Colonic mucosa (tissue), 4 donors: ENCODE measurements around the gene CISD3. TPM values are rescaled to one million over a fixed set of nuclear protein-coding genes. Genes with fewer than 3 reads are reported as not detected.

ENCODE experiments used
- DNase-seq: peaks from one replicate; pipeline ENCODE4 v3.0.0-alpha.2; 2020
- H3K27ac ChIP-seq: fragments of 200-600 bp; one replicate; pipeline ENCODE4 v1.8.0; 2021
- H3K27me3 ChIP-seq: fragments of 200-600 bp; one replicate; pipeline ENCODE4 v1.8.0; 2021
- H3K36me3 ChIP-seq: fragments of 200-600 bp; one replicate; pipeline ENCODE4 v1.8.0; 2021
- H3K4me1 ChIP-seq: fragments of 200-600 bp; one replicate; pipeline ENCODE4 v1.8.0; 2021; ENCODE audit warnings: mild to moderate bottlenecking
- H3K4me3 ChIP-seq: fragments of 200-600 bp; one replicate; pipeline ENCODE4 v1.8.0; 2021
- H3K9ac ChIP-seq, 2 donors: one replicate each; pipeline ENCODE4 v1.7.0; 2013; ENCODE audit warnings: control low read depth in 2 of 2, low read depth in 2 of 2, low read length in 2 of 2
- H3K9me3 ChIP-seq: fragments of 200-600 bp; one replicate; pipeline ENCODE4 v1.8.0; 2021
- intact Hi-C: fragments of 100-400 bp; cut with DNase I; formaldehyde crosslinking; loops from one replicate; pipeline ENCODE4 v1.14.1; 2022
- total RNA-seq, 2 donors: library from RNA; stranded (reverse); fragmentation: NEBNext Ultra II Directional in 1 of 2; extraction: Animal tissue kit (Norgen Biotek cat#: 25700) in 1 of 2; gene quantifications; one replicate each; pipeline ENCODE4 v1.2.1, GENCODE V29; 2021
- TF ChIP-seq, protein P1 (sequence below): fragments of 200-600 bp; IDR thresholded peaks from one replicate; pipeline ENCODE4 v1.8.0; 2022; ENCODE audit warnings: antibody characterized with exemption, mild to moderate bottlenecking
- donor health status: healthy.
- donor health status: DM: no; HTN: no; CAD: no.
- donor health status: DM: no; HTN: no; CAD: no.

The CISD3 gene
- total RNA-seq, 2 donors from 2014 or later = 82.2 to 152 TPM

DNA sequence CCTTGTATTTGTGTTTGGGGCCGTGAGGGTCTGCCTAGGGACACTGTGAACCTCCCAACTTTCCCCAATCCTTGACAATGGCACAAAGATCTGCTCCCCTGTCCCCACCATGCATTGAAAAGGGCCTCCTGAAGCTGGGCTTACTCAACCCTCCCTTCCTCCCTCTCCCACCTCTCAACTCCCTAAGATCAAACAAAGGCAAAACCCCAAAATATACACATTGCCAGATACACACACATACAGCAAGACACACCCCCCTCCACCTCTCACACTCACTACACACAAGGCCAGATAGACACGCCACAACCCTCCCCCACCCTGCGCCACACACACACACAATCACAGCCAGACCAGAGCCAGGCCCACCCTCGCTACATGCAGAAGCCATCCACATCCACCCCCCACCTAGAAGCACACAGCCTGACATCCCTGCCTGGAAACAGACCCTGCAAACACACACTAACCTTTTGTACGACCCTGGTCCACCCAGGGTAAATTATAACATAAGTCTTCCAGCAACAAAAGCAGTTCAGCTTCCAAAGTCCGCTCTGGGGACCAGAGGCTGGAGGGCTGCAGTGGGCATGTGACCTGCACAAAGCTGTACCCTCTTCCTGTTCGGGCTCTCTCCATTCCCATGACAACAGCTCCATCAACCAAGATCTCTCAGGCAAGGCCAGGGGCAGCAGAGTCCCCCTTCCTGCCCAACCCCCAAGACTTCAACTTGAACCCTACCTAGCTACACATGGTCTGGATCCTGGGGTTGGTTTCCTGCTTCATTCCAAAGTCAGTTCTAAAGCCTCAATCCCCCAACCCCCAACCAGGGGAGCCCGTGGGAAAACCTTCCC is 16.1 kb downstream of the CISD3 start:
- intact Hi-C loops = no loop called here
- peak overlapping the region; percentile 27 to 87 for H3K9ac ChIP-seq
- H3K9me3 ChIP-seq = no peaks in the 10 kb centered on the region
- TF ChIP-seq, protein P1, sequence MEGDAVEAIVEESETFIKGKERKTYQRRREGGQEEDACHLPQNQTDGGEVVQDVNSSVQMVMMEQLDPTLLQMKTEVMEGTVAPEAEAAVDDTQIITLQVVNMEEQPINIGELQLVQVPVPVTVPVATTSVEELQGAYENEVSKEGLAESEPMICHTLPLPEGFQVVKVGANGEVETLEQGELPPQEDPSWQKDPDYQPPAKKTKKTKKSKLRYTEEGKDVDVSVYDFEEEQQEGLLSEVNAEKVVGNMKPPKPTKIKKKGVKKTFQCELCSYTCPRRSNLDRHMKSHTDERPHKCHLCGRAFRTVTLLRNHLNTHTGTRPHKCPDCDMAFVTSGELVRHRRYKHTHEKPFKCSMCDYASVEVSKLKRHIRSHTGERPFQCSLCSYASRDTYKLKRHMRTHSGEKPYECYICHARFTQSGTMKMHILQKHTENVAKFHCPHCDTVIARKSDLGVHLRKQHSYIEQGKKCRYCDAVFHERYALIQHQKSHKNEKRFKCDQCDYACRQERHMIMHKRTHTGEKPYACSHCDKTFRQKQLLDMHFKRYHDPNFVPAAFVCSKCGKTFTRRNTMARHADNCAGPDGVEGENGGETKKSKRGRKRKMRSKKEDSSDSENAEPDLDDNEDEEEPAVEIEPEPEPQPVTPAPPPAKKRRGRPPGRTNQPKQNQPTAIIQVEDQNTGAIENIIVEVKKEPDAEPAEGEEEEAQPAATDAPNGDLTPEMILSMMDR = no peak
- no peaks in the 10 kb centered on the region for H3K36me3 ChIP-seq
- no peaks in the 10 kb centered on the region for H3K27me3 ChIP-seq
- H3K4me1 ChIP-seq = peaks cover 28% of the 10 kb centered on the region
- peak overlapping the region; percentile 80 for H3K4me3 ChIP-seq
- no peak overlapping the region for H3K27ac ChIP-seq
- peak; percentile 29 for DNase-seq

DNA sequence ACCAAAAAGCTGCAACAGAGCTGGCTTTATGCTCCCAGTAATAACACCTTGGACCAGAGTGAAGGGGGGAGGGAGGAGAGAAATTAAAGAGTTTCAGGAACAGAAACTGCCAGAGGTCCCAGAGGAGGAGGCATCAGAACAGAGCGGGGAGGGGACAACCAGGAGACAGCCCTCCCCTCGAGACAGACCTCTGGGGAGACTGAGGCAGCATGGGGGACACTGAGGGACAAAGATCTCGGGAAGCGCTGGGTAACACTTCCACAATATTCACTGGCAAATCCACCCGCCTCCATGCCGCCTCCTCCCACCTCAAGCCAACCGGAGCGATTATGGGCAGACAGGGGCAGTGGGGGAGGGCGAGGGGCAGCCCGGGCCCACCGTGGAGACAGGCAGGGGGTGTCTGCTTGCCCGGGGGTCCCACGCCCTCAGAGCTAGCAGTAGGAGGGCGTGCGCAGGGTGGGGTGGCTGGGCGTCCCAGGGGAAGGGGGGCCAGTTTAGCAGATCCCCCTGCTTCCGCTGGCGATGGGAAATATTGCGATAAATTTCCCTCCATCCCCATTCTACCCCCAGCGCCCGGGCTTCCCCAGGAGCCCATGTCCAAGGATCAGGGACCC is 16.8 kb downstream of the CISD3 start:
- H3K9ac ChIP-seq = peak overlapping the region; percentile 87 to 89
- H3K4me1 ChIP-seq = peaks cover 20% of the 10 kb centered on the region
- H3K27me3 ChIP-seq = no peaks in the 10 kb centered on the region
- H3K27ac ChIP-seq = peak overlapping the region; percentile 86
- no peaks in the 10 kb centered on the region for H3K9me3 ChIP-seq
- TF ChIP-seq, protein P1 = no peak
- intact Hi-C loops = no loop called here
- H3K4me3 ChIP-seq = peak overlapping the region; percentile 80
- DNase-seq = peak; percentile 40
- no peaks in the 10 kb centered on the region for H3K36me3 ChIP-seq

DNA sequence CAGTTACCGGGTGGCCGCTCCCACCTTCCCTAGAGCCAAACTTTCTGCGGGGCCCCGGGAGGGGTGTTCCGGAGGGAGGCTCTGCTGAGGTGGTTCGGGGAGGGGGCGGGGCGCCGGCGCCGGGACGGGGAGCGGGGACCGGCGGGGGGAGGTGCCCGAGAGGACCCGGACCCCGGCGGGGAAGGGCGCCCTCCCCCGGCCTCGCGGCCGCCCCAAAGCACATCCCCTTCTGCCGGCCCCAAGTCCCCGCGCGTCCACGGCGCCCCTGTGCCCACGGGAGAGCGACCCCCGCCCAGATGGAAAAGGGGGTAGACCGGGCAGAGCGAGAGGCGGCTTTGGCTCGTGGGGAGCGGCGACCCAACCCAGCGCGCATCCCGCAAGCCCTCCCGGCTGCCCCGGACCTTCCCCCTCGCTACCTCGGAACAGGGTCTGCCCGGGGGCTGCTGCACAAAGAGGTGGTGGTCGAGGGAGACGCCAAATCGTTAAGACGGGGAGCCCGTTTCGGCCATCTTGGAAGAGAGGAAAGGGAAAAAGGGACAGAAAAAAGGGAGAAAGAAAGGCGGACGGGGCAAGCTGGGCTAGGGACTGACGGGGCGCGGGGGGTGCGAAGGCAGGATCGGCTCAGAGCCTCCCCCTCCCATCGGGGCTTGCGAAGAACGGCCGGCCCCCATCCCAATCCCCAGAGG is 17.5 kb downstream of the CISD3 start:
- Histone ChIP-seq H3K27me3 (no peaks in the 10 kb centered on the region), H3K9ac (peak overlapping the region; percentile 87 to 89), H3K9me3 (no peaks in the 10 kb centered on the region), H3K4me3 (peak overlapping the region; percentile 80), H3K36me3 (no peaks in the 10 kb centered on the region), H3K27ac (peak overlapping the region; percentile 86), H3K4me1 (peaks cover 14% of the 10 kb centered on the region)
- peak; percentile 71 for DNase-seq
- TF ChIP-seq, protein P1 = no peak
- intact Hi-C loops = no loop called here

DNA sequence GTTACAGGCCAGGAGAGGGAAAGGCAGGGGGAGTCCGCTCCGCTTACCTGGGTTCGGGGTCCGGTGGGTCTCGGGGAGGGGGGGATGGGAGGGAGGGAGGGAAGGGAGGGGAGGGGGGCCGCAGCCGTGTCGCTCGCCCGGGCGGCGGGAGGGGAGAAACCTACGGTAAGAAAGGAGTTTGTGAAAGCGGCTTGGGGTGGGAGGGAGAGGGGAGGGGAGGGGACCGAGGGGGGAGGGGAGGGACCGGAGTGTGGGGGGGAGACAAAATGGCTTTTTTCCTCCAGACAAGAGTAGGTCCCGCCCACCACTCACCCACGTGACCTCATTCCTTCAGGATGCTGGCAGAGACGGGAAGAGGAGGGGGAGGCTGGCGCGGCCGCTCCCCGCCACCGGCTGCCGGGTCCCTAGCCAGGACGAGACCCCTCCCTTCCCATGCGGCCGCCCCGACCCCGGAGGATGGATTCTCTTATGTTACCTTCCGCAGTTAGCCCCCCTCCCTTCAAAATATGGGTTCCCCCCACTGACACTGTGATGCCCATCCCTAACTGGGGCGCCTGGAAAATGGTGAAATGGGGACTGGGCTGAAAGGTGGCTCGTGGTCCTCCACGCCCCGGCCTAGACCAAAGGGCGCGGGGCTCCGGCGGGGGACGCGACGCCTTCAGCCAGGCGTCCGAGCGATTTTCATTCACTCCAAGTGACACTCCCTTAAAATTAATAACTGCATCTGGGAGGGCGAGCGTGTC is 18.2 kb downstream of the CISD3 start, which contains the start of gene PCGF2:
TSS of gene PCGF2 (minus strand) at position 188 of the 743 bp plus-strand sequence. CDS start 7,934 bp downstream, outside the sequence.
- Histone ChIP-seq H3K9ac (peak within 1 kb of the TSS; percentile 89 to 93), H3K36me3 (no peaks in the 10 kb centered on the region), H3K4me3 (peak within 1 kb of the TSS; percentile 80), H3K27me3 (no peaks in the 10 kb centered on the region), H3K9me3 (no peaks in the 10 kb centered on the region), H3K27ac (peak within 1 kb of the TSS; percentile 86), H3K4me1 (peaks cover 10% of the 10 kb centered on the region)
- intact Hi-C loops = no loop called here
- peak; percentile 95 for DNase-seq
- TF ChIP-seq, protein P1 = no peak

DNA sequence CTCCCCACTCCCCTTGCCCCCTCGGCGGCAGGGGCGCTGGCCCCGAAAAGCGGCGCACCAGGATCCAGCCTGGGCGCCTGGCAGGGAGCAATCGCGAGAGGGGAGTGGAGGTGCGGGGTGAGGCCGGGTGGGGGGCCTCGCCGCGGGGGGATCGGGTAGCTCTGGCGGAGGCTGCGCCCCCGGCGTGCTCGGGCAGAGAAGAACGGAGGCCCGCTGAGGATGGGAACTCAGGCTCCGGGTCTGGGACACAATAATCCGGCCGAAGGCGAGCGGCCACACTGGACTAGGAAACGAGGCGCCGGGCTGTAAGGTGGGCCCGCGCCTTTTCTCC is 18.7 kb downstream of the CISD3 start:
- intact Hi-C loops = no loop called here
- no peaks in the 10 kb centered on the region for H3K9me3 ChIP-seq
- peak overlapping the region; percentile 86 for H3K27ac ChIP-seq
- no peaks in the 10 kb centered on the region for H3K27me3 ChIP-seq
- H3K9ac ChIP-seq = peak overlapping the region; percentile 67 to 93
- peak overlapping the region; percentile 80 for H3K4me3 ChIP-seq
- TF ChIP-seq, protein P1 = no peak
- H3K4me1 ChIP-seq = peaks cover 15% of the 10 kb centered on the region
- H3K36me3 ChIP-seq = no peaks in the 10 kb centered on the region
- DNase-seq = no peak
